Left renal pelvis (tissue), 4 donors: ENCODE results near the gene SDK1. TPM values are rescaled to one million over a fixed set of nuclear protein-coding genes. Genes with fewer than 3 reads are reported as not detected.

Source experiments
- DNase-seq, 4 donors: peaks; one replicate each; pipeline ENCODE4 v3.0.0-alpha.2; 2013; ENCODE audit warnings: low read depth in 4 of 4, low spot score in 3 of 4
- polyA plus RNA-seq, 4 donors: library from polyadenylated mRNA; unstranded; fragments of 120-200 nt; gene quantifications; one replicate each; pipeline ENCODE4 v1.2.1, GENCODE V29; 2013; ENCODE audit not compliant: insufficient read length in 4 of 4

Gene SDK1
- polyA plus RNA-seq, 4 donors, result 4.0 to 8.4 (median 6.3) TPM

GRCh38 chr7:3393862-3394261 is 92.8 kb downstream of the SDK1 start:
- DNase-seq, result no peak

- DNase-seq, result no peak
These were observed 96.3 kb downstream of the SDK1 start for GRCh38 chr7:3397324-3397723.

- no peak for DNase-seq
These were observed 98.8 kb downstream of the SDK1 start for GRCh38 chr7:3399858-3400257.

GRCh38 chr7:3404501-3404900 is 103.4 kb downstream of the SDK1 start:
- DNase-seq, result peak; percentile 28 to 65 (median 43)

GRCh38 chr7:3408814-3409595 is 108.0 kb downstream of the SDK1 start:
- DNase-seq, result no peak

GRCh38 chr7:3412871-3413270 is 111.8 kb downstream of the SDK1 start:
- DNase-seq, result no peak

GRCh38 chr7:3415861-3416312 is 114.8 kb downstream of the SDK1 start:
- no peak for DNase-seq

GRCh38 chr7:3416453-3416852 is 115.4 kb downstream of the SDK1 start:
- no peak for DNase-seq

GRCh38 chr7:3425087-3425486 is 124.0 kb downstream of the SDK1 start:
- DNase-seq, result no peak

GRCh38 chr7:3426064-3426463 is 125.0 kb downstream of the SDK1 start:
- DNase-seq, result no peak

- no peak for DNase-seq
These were observed 126.9 kb downstream of the SDK1 start for GRCh38 chr7:3427957-3428356.

GRCh38 chr7:3429981-3430380 is 128.9 kb downstream of the SDK1 start:
- DNase-seq, result no peak

GRCh38 chr7:3430588-3430987 is 129.5 kb downstream of the SDK1 start:
- no peak for DNase-seq

GRCh38 chr7:3431306-3431705 is 130.3 kb downstream of the SDK1 start:
- DNase-seq, result no peak

GRCh38 chr7:3432911-3433310 is 131.9 kb downstream of the SDK1 start:
- DNase-seq, result no peak

- DNase-seq, result no peak
These were observed 133.6 kb downstream of the SDK1 start for GRCh38 chr7:3434611-3435010.

GRCh38 chr7:3436112-3436511 is 135.1 kb downstream of the SDK1 start:
- no peak for DNase-seq

GRCh38 chr7:3436746-3437145 is 135.7 kb downstream of the SDK1 start:
- no peak for DNase-seq

GRCh38 chr7:3437467-3437866 is 136.4 kb downstream of the SDK1 start:
- no peak for DNase-seq

GRCh38 chr7:3438352-3438751 is 137.3 kb downstream of the SDK1 start:
- DNase-seq, result no peak

GRCh38 chr7:3439333-3440030 is 138.4 kb downstream of the SDK1 start:
- no peak for DNase-seq

- no peak for DNase-seq
These were observed 139.5 kb downstream of the SDK1 start for GRCh38 chr7:3440509-3440908.
